Endothelial cell of umbilical vein (primary cell): ENCODE measurements around the gene SAV1. TPM values are rescaled to one million over a fixed set of nuclear protein-coding genes. Genes with fewer than 3 reads are reported as not detected.

ENCODE experiments used
- BruUV-seq: library from RNA; stranded (reverse); fragments of 400-500 nt; replicated peaks from 2 replicates; lab custom pipeline; 2021; lab: Mats Ljungman, UMichigan
- CTCF ChIA-PET: fragments of 300-600, 350-600 bp; sonication (Branson Sonifier 250); formaldehyde crosslinking; loops from one replicate; lab custom pipeline; 2021; ENCODE audit warnings: antibody characterized with exemption, inconsistent platforms; lab: Charles Lee
- POLR2A ChIA-PET: fragments of 300-600, 350-600 bp; sonication (Branson Sonifier 250); formaldehyde crosslinking; loops from one replicate; lab custom pipeline; 2021; ENCODE audit warnings: antibody characterized with exemption, inconsistent platforms; lab: Charles Lee
- DNase-seq: peaks from one replicate; pipeline ENCODE4 v3.0.0-alpha.2; 2011; ENCODE audit warnings: low read depth, low spot score
- FAIRE-seq: peaks from 2 replicates; lab custom pipeline; 2011; peaks lifted over from hg19 to GRCh38; lab: Jason Lieb, UNC
- H2AFZ ChIP-seq: 2 replicates; pipeline ENCODE4 v1.6.0; 2012; ENCODE audit warnings: low read depth, low read length, control low read depth, inconsistent platforms
- H3K27ac ChIP-seq: 2 replicates; pipeline ENCODE4 v1.5.1; 2011; ENCODE audit warnings: low read depth, mild to moderate bottlenecking, control low read depth, low read length, moderate library complexity; ENCODE audit not compliant: insufficient read depth
- H3K27me3 ChIP-seq, 2 experiments: 2 replicates each; pipeline versions ENCODE4 v1.6.0 to v1.6.1; 2011; ENCODE audit warnings: low read length in 2 of 2, mixed read lengths in 1 of 2; ENCODE audit not compliant: control insufficient read depth in 2 of 2, insufficient read depth in 2 of 2
- H3K36me3 ChIP-seq, 2 experiments: 2 replicates in 1 of 2; 3 replicates in 1 of 2; pipeline ENCODE4 v1.5.1; 2011; ENCODE audit warnings: low read length in 2 of 2, mild to moderate bottlenecking in 1 of 2, moderate library complexity in 1 of 2; ENCODE audit not compliant: control insufficient read depth in 2 of 2, insufficient read depth in 2 of 2; ENCODE audit errors: extremely low read depth in 1 of 2
- H3K4me1 ChIP-seq: 3 replicates; pipeline ENCODE4 v1.5.1; 2011; ENCODE audit warnings: mild to moderate bottlenecking, low read length; ENCODE audit not compliant: control insufficient read depth, insufficient read depth; ENCODE audit errors: extremely low read depth
- H3K4me2 ChIP-seq: 2 replicates; pipeline ENCODE4 v1.6.1; 2011; ENCODE audit warnings: low read length, control low read depth, mixed read lengths; ENCODE audit not compliant: insufficient read depth
- H3K4me3 ChIP-seq, 3 experiments: fragments of 200-600 bp in 1 of 3; sonication (generic), shearing (Covaris generic) in 1 of 3; replicated peaks in 1 of 3; 2 replicates each; pipeline ENCODE4 v1.5.1; 2011 to 2016; ENCODE audit warnings: control low read depth in 3 of 3, low read length in 3 of 3, mild to moderate bottlenecking in 2 of 3, inconsistent platforms in 1 of 3, low read depth in 1 of 3, moderate library complexity in 1 of 3; ENCODE audit not compliant: insufficient read depth in 1 of 3
- H3K79me2 ChIP-seq: 2 replicates; pipeline ENCODE4 v1.6.0; 2012; ENCODE audit warnings: low read length, inconsistent platforms; ENCODE audit not compliant: control insufficient read depth, insufficient read depth
- H3K9ac ChIP-seq: replicated peaks from 2 replicates; pipeline ENCODE3; 2011; ENCODE audit warnings: low read length, control low read depth; ENCODE audit not compliant: insufficient read depth; ENCODE audit errors: extremely low read depth
- H3K9me1 ChIP-seq: replicated peaks from 3 replicates; pipeline ENCODE4 v1.6.0; 2011; ENCODE audit warnings: mild to moderate bottlenecking, low read length; ENCODE audit not compliant: control insufficient read depth, insufficient read depth; ENCODE audit errors: extremely low read depth
- H3K9me3 ChIP-seq: replicated peaks from 2 replicates; pipeline ENCODE4 v1.5.1; 2012; ENCODE audit warnings: low read length, inconsistent platforms; ENCODE audit not compliant: control insufficient read depth, insufficient read depth
- H4K20me1 ChIP-seq: replicated peaks from 2 replicates; pipeline ENCODE3; 2011; ENCODE audit warnings: mild to moderate bottlenecking, low read length; ENCODE audit not compliant: control insufficient read depth, insufficient read depth; ENCODE audit errors: extremely low read depth
- CTCF ChIP-seq, 2 donors: IDR thresholded peaks; 1 replicate in 1 of 2; 2 replicates in 1 of 2; pipeline ENCODE4 v1.5.1; 2011; ENCODE audit warnings: low read length in 2 of 2, mild to moderate bottlenecking in 2 of 2, moderate library complexity in 2 of 2, control low read depth in 1 of 2, inconsistent platforms in 1 of 2, low read depth in 1 of 2; ENCODE audit not compliant: insufficient read depth in 1 of 2; ENCODE audit errors: extremely low read depth in 1 of 2
- EZH2 ChIP-seq: IDR thresholded peaks from 2 replicates; pipeline ENCODE4 v1.6.1; 2012; ENCODE audit warnings: borderline replicate concordance, low read depth, mild to moderate bottlenecking, moderate library complexity, low read length, inconsistent platforms; ENCODE audit not compliant: severe bottlenecking
- FOS ChIP-seq: IDR thresholded peaks from 2 replicates; pipeline ENCODE4 v1.6.1; 2011; ENCODE audit warnings: mild to moderate bottlenecking, low read length, moderate library complexity, borderline replicate concordance; ENCODE audit not compliant: insufficient read depth
- GATA2 ChIP-seq: IDR thresholded peaks from 2 replicates; pipeline ENCODE4 v1.7.0; 2011; ENCODE audit warnings: low read depth, mild to moderate bottlenecking, moderate library complexity, mixed read lengths, low read length; ENCODE audit not compliant: insufficient read length, insufficient read depth
- JUN ChIP-seq: IDR thresholded peaks from 2 replicates; pipeline ENCODE4 v1.6.1; 2011; ENCODE audit warnings: borderline replicate concordance, low read depth; ENCODE audit not compliant: insufficient read length, insufficient read depth
- MAX ChIP-seq: IDR thresholded peaks from 2 replicates; pipeline ENCODE4 v1.6.1; 2011; ENCODE audit not compliant: insufficient read depth, insufficient read length
- MYC ChIP-seq: IDR thresholded peaks from one replicate; pipeline ENCODE4 v1.6.1; 2011; ENCODE audit warnings: mild to moderate bottlenecking, low read depth, low read length
- POLR2A ChIP-seq: IDR thresholded peaks from 2 replicates; pipeline ENCODE4 v1.6.1; 2012; ENCODE audit warnings: low read depth, mild to moderate bottlenecking, control low read depth, low read length
- POLR2AphosphoS5 ChIP-seq: IDR thresholded peaks from 2 replicates; pipeline ENCODE4 v1.6.1; 2012; ENCODE audit warnings: low read depth, mild to moderate bottlenecking, control low read depth, low read length, moderate library complexity; ENCODE audit not compliant: insufficient read depth
- dilution Hi-C: fragments of 300-500 bp; cut with MboI; formaldehyde crosslinking; loops from one replicate; pipeline ENCODE4 v1.15.0; 2019; ENCODE audit warnings: low sequenced_read_pairs; ENCODE audit not compliant: extremely low pct_ligation_motif_present
- intact Hi-C: fragments of 100-400 bp; cut with micrococcal nuclease; formaldehyde crosslinking; loops from one replicate; pipeline ENCODE4 v1.10.0; 2022
- polyA plus RNA-seq, 4 experiments: library from polyadenylated mRNA; depleted of rRNA in 3 of 4; stranded (reverse) in 3 of 4; unstranded in 1 of 4; fragments of >200 nt; gene quantifications; 2 replicates each; pipeline versions ENCODE4 v1.2.1 to v1.2.3, GENCODE V29; 2011 to 2012; ENCODE audit warnings: missing spikeins in 1 of 4
- total RNA-seq: library from RNA; stranded (reverse); gene quantifications from 2 replicates; pipeline ENCODE4 v1.2.3, GENCODE V29; 2021

The SAV1 gene
- total and polyA plus RNA-seq, 2 donors (not counting 3 experiments of a cell fraction or from before 2014, with no cell fraction given): 7.1 to 31.0 TPM

- DNase-seq (no peak), FAIRE-seq (no peak)
- peaks cover 26% of the 10 kb centered on the region for H3K4me1 ChIP-seq
- ChIA-PET CTCF (interaction anchor here (0.9 to 2.3 kb wide), 7 partner anchors 10 to 58 kb away, joined by 3 to 11 read pairs (median 5); no protein-coding TSS in a partner anchor), POLR2A (interaction anchor here (0.7 kb wide), 2 partner anchors 21 to 927 kb away, joined by 3 read pairs; no protein-coding TSS in a partner anchor)
- H3K4me3 ChIP-seq: no peak overlapping the region
- no peaks in the 10 kb centered on the region for H3K9me1 ChIP-seq
- no peaks in the 10 kb centered on the region for H3K27me3 ChIP-seq
- H3K36me3 ChIP-seq: no peaks in the 10 kb centered on the region
- H2AFZ ChIP-seq: no peak overlapping the region
- H3K9ac ChIP-seq: no peak overlapping the region
- H3K9me3 ChIP-seq: no peaks in the 10 kb centered on the region
- H3K4me2 ChIP-seq: no peak overlapping the region
- no peaks in the 10 kb centered on the region for H4K20me1 ChIP-seq
- dilution Hi-C loops (no loop called here), intact Hi-C loops (no loop called here)
- peaks cover 33% of the 10 kb centered on the region for H3K79me2 ChIP-seq
- no peak overlapping the region for H3K27ac ChIP-seq
- TF ChIP-seq MAX (no peak), POLR2AphosphoS5 (no peak), JUN (no peak)
- no TSS peak for BruUV-seq
Measured at GRCh38 chr14:50656776-50657175, 11.3 kb downstream of the SAV1 start.

GRCh38 chr14:50649691-50650090, 18.4 kb downstream of the SAV1 start:
- ChIA-PET CTCF (interaction anchor here (1.0 to 2.1 kb wide), 3 partner anchors 18 to 65 kb away, joined by 3 to 8 read pairs (median 4); no protein-coding TSS in a partner anchor), POLR2A (no interaction called here)
- H2AFZ ChIP-seq: no peak overlapping the region
- intact Hi-C loops: no loop called here
- no peaks in the 10 kb centered on the region for H3K9me1 ChIP-seq
- peaks cover 3% of the 10 kb centered on the region for H3K4me1 ChIP-seq
- FAIRE-seq (no peak), DNase-seq (no peak)
- H4K20me1 ChIP-seq: no peaks in the 10 kb centered on the region
- no peak overlapping the region for H3K4me2 ChIP-seq
- H3K4me3 ChIP-seq: no peak overlapping the region
- TF ChIP-seq GATA2 (no peak), POLR2AphosphoS5 (no peak), CTCF (IDR thresholded peaks at IDR 0.05; ENCODE audit: extremely low read depth in 1 of 2, insufficient read depth in 1 of 2, low read depth in 1 of 2, low read length in 2 of 2) (no peak), JUN (no peak), EZH2 (no peak), POLR2A (no peak), MYC (no peak), FOS (no peak), MAX (no peak)
- peaks cover 29% of the 10 kb centered on the region for H3K79me2 ChIP-seq
- H3K36me3 ChIP-seq: peaks cover 0 to 2% of the 10 kb centered on the region in 2 experiments
- H3K27me3 ChIP-seq: no peaks in the 10 kb centered on the region
- H3K27ac ChIP-seq: no peak overlapping the region
- no TSS peak for BruUV-seq
- H3K9ac ChIP-seq: no peak overlapping the region
- dilution Hi-C loops: no loop called here
- no peaks in the 10 kb centered on the region for H3K9me3 ChIP-seq
